ENCODE results near the gene LTBP1. TPM values are rescaled to one million over a fixed set of nuclear protein-coding genes. Genes with fewer than 3 reads are reported as not detected.
A peak's percentile ranks its signal among the peaks of the same experiment; 100 is the strongest.

Gene LTBP1
- total RNA-seq, 1 experiment from 2014 or later: 119 TPM

GRCh38 chr2:33225350-33225749 lies 278.6 kb downstream of the LTBP1 start:
- ChIA-PET CTCF (interaction anchor here (0.6 kb wide), 1 partner anchor 94 kb away, joined by 3 read pairs; no protein-coding TSS in a partner anchor), POLR2A (no interaction called here)
- TF ChIP-seq CTCF (IDR thresholded peaks at IDR 0.05; ENCODE audit: unreplicated experiment): no peak
- no TSS peak for BruUV-seq (replicated peaks)
- no peaks in the 10 kb centered on the region for H3K27me3 Mint-ChIP-seq (ENCODE audit: insufficient read depth, unreplicated experiment)
- no peak overlapping the region for H3K27ac Mint-ChIP-seq (ENCODE audit: low read depth, unreplicated experiment)
- H3K4me3 Mint-ChIP-seq (ENCODE audit: unreplicated experiment): no peak overlapping the region
- DNase-seq (ENCODE audit: unreplicated experiment): no peak
- H3K4me1 Mint-ChIP-seq (ENCODE audit: insufficient read depth, unreplicated experiment): peaks cover 16% of the 10 kb centered on the region
- intact Hi-C loops (cut with micrococcal nuclease): no loop called here
- H3K36me3 Mint-ChIP-seq (ENCODE audit: insufficient read depth, unreplicated experiment): peaks cover 14% of the 10 kb centered on the region
- H3K9me3 Mint-ChIP-seq (ENCODE audit: unreplicated experiment): no peaks in the 10 kb centered on the region

- no peak for DNase-seq (ENCODE audit: unreplicated experiment)
- no peak for TF ChIP-seq CTCF (IDR thresholded peaks at IDR 0.05; ENCODE audit: unreplicated experiment)
- Mint-ChIP-seq H3K27ac (ENCODE audit: low read depth, unreplicated experiment) (no peak overlapping the region), H3K4me1 (ENCODE audit: insufficient read depth, unreplicated experiment) (peaks cover 13% of the 10 kb centered on the region), H3K9me3 (ENCODE audit: unreplicated experiment) (no peaks in the 10 kb centered on the region), H3K27me3 (ENCODE audit: insufficient read depth, unreplicated experiment) (no peaks in the 10 kb centered on the region), H3K36me3 (ENCODE audit: insufficient read depth, unreplicated experiment) (peaks cover 8% of the 10 kb centered on the region), H3K4me3 (ENCODE audit: unreplicated experiment) (no peak overlapping the region)
- intact Hi-C loops (cut with micrococcal nuclease): no loop called here
- no TSS peak for BruUV-seq (replicated peaks)
- ChIA-PET POLR2A (no interaction called here), CTCF (no interaction called here)
Measured at GRCh38 chr2:33226546-33226945, 279.8 kb downstream of the LTBP1 start.

- H3K9me3 Mint-ChIP-seq (ENCODE audit: unreplicated experiment): no peaks in the 10 kb centered on the region
- peaks cover 14% of the 10 kb centered on the region for H3K36me3 Mint-ChIP-seq (ENCODE audit: insufficient read depth, unreplicated experiment)
- CTCF ChIA-PET: interaction anchor here (0.9 kb wide), 1 partner anchor 41 kb away, joined by 3 read pairs; no protein-coding TSS in a partner anchor
- POLR2A ChIA-PET: interaction anchor here (0.7 to 1.4 kb wide), 2 partner anchors 18 to 444 kb away, joined by 3 to 10 read pairs; no protein-coding TSS in a partner anchor
- H3K27me3 Mint-ChIP-seq (ENCODE audit: insufficient read depth, unreplicated experiment): no peaks in the 10 kb centered on the region
- intact Hi-C loops (cut with micrococcal nuclease): no loop called here
- no peak overlapping the region for H3K4me3 Mint-ChIP-seq (ENCODE audit: unreplicated experiment)
- no peak for DNase-seq (ENCODE audit: unreplicated experiment)
- no TSS peak for BruUV-seq (replicated peaks)
- no peak for TF ChIP-seq CTCF (IDR thresholded peaks at IDR 0.05; ENCODE audit: unreplicated experiment)
- no peak overlapping the region for H3K27ac Mint-ChIP-seq (ENCODE audit: low read depth, unreplicated experiment)
- H3K4me1 Mint-ChIP-seq (ENCODE audit: insufficient read depth, unreplicated experiment): peaks cover 7% of the 10 kb centered on the region
Measured at GRCh38 chr2:33229646-33230045, 282.9 kb downstream of the LTBP1 start.

- Mint-ChIP-seq H3K9me3 (ENCODE audit: unreplicated experiment) (no peaks in the 10 kb centered on the region), H3K36me3 (ENCODE audit: insufficient read depth, unreplicated experiment) (peaks cover 14% of the 10 kb centered on the region), H3K27ac (ENCODE audit: low read depth, unreplicated experiment) (peak overlapping the region; percentile 66), H3K4me1 (ENCODE audit: insufficient read depth, unreplicated experiment) (peaks cover 7% of the 10 kb centered on the region), H3K4me3 (ENCODE audit: unreplicated experiment) (no peak overlapping the region), H3K27me3 (ENCODE audit: insufficient read depth, unreplicated experiment) (no peaks in the 10 kb centered on the region)
- POLR2A ChIA-PET: interaction anchor here (0.7 to 1.4 kb wide), 2 partner anchors 18 to 444 kb away, joined by 3 to 10 read pairs; no protein-coding TSS in a partner anchor
- intact Hi-C loops (cut with micrococcal nuclease): no loop called here
- BruUV-seq (replicated peaks): no TSS peak
- DNase-seq (ENCODE audit: unreplicated experiment): no peak
- CTCF ChIA-PET: interaction anchor here (0.6 to 0.9 kb wide), 3 partner anchors 40 to 246 kb away, joined by 3 read pairs; no protein-coding TSS in a partner anchor
- TF ChIP-seq CTCF (IDR thresholded peaks at IDR 0.05; ENCODE audit: unreplicated experiment): no peak
Measured at GRCh38 chr2:33230195-33230594, 283.4 kb downstream of the LTBP1 start.

All from MCF 10A (cell line).